GM12865 (cell line): ENCODE measurements around the gene PSMB7.

Experiments
- DNase-seq: peaks from one replicate; pipeline ENCODE4 v3.0.0; 2010; ENCODE audit warnings: low read depth
- H3K4me3 ChIP-seq: 2 replicates; pipeline ENCODE4 v1.5.1; 2011; ENCODE audit warnings: mild to moderate bottlenecking, low read depth, low read length, control low read depth
- TF ChIP-seq, protein P1 (sequence below): IDR thresholded peaks from 2 replicates; pipeline ENCODE4 v1.5.1; 2011; ENCODE audit warnings: low read length, control low read depth, low read depth, inconsistent platforms; ENCODE audit not compliant: insufficient read depth; ENCODE audit errors: missing control alignments

The PSMB7 gene

DNA sequence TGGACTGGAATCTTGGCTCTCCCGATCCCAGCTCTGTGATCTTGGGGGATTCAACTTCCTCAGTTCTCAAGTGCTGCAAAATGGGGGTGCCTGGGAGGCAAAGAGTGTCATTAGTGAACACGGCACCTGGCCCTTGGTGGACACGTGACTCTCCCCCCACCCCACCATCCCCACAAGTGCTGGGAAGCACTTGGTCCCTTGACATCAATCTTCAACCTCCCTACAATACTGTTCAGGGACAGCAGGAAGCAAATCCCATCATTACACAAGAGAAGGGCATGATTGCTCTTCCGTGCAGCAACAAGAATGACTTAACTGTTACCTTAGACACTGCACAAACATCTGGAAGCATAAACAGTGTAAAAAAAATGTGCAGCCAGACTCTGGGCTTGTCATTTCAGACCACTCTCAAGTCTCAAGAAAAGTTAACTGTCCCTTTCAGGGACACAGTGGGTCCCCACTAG is 61.4 kb downstream of the PSMB7 start:
- no peak for DNase-seq
- no peak overlapping the region for H3K4me3 ChIP-seq

DNA sequence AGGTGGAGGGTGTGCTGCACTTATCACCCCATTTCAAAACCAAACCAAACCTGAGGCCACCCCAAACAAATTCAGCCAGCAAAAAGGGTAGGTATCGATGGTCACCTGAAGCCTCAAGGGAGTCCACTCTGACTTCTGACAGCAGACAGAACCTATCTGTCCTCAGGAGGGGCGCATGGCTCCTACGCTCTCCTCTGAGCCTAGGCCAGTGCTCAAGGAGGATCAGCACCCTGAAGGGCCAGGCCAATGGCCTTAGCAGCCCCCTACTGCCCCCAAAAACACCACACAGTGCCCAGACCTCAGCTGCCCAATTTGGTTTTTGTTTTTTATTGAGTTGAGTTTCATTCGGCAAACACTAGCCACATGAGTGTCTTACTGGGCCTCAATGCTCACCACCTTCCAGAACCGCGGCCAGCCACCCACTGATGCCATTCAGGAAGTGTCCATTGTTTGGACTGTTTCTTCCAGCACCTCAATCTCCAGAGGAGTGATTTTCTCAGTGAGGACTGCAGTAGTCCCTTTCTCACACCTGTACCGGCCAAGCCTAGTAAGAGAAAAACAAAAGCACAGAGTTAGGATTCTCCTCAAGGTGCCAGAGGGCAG is 62.0 kb downstream of the PSMB7 start:
- no peak overlapping the region for H3K4me3 ChIP-seq
- TF ChIP-seq, protein P1, sequence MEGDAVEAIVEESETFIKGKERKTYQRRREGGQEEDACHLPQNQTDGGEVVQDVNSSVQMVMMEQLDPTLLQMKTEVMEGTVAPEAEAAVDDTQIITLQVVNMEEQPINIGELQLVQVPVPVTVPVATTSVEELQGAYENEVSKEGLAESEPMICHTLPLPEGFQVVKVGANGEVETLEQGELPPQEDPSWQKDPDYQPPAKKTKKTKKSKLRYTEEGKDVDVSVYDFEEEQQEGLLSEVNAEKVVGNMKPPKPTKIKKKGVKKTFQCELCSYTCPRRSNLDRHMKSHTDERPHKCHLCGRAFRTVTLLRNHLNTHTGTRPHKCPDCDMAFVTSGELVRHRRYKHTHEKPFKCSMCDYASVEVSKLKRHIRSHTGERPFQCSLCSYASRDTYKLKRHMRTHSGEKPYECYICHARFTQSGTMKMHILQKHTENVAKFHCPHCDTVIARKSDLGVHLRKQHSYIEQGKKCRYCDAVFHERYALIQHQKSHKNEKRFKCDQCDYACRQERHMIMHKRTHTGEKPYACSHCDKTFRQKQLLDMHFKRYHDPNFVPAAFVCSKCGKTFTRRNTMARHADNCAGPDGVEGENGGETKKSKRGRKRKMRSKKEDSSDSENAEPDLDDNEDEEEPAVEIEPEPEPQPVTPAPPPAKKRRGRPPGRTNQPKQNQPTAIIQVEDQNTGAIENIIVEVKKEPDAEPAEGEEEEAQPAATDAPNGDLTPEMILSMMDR: no peak
- no peak for DNase-seq

More for the DNA sequence above, 61.4 kb downstream of the PSMB7 start:
- TF ChIP-seq, protein P1: no peak

DNA sequence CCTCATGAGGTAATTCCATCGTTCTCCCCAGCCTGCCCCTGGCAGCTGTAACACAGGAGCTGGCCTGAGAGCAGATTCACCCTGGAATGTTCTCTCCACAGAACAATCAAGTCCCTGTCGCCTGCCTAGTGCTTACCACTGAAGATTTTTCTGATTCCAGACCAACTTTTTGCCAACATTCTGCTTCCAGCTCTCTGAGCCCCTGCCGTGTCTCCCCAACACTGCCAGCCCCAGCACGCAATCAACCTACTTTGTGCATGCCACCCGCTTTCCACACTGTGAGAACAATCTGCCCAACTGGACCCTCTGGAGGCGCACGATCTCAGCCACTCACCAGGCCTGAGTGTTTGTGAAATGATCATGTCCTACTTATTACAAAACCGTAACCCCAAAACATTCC is 62.6 kb downstream of the PSMB7 start:
- H3K4me3 ChIP-seq: no peak overlapping the region
- TF ChIP-seq, protein P1: no peak
- DNase-seq: no peak

DNA sequence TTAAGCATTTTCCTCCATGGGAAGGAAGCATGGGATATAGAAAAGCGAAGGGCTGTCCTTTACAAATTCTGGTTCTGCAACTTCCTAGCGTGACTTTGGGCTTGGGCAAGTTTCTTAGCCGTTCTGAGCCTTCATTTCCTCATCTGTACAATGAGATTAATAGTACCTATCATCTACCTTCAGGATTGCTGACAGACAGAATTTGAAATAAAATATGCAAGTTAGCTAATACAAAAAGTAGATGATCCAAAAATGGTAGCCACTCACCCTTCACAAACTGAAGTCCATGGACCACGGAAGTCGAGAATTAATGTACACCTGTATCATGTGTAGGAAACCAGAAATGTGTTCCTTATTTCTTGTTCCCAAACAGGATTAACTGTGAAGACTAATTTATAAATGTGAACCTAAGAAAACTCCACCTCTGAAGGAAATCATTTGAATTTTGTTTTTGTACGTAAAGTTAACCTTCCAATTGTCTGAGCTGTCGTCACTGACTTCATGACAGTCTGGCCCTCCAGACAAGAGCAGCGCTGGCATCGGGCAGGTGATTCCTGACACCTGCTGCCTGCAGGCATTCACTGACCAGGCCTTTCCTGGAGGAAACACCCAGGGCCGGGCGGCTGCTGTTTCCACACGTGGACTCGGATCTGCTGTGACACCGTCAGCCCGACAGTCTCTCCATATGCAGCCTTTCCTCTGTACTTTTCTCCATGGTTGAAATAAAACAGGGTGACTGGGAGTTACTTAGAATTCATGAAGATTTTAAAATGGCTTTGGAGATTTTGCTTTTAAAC is 63.4 kb downstream of the PSMB7 start:
- TF ChIP-seq, protein P1: no peak
- DNase-seq: no peak
- no peak overlapping the region for H3K4me3 ChIP-seq

DNA sequence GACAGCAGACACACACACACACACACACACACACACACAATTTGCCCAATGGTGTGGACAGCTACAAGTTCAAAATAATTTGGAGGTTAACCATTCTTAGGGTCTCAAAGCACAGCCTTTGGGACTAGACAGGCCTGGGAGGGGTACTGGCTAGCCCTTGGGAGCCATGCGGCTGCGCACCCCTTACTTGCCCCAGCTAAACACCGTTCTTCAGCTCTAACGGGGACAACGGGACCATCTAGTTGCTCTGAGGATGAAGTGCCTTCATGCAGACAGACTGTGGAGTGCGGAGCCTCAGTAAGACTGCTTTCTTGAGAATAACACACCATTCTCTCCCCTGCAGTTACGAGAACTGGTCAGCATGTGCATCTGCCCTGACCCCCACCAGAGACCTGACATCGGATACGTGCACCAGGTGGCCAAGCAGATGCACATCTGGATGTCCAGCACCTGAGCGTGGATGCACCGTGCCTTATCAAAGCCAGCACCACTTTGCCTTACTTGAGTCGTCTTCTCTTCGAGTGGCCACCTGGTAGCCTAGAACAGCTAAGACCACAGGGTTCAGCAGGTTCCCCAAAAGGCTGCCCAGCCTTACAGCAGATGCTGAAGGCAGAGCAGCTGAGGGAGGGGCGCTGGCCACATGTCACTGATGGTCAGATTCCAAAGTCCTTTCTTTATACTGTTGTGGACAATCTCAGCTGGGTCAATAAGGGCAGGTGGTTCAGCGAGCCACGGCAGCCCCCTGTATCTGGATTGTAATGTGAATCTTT is 64.6 kb downstream of the PSMB7 start:
- DNase-seq: peak; percentile 8

More for the DNA sequence above, 64.6 kb downstream of the PSMB7 start:
- TF ChIP-seq, protein P1: no peak
- no peak overlapping the region for H3K4me3 ChIP-seq
